Measurements from ENCODE around the gene GAGE13.
"Not testable (repeated sequence)": the region's sequence is repeated elsewhere in the genome, so short reads cannot be mapped to it uniquely, and the experiment has no call there.

GAGE13 gene

GRCh38 chrX:49310371-49310770 lies 21.0 kb upstream of the GAGE13 start:
- TF ChIP-seq POLR2AphosphoS5 (IDR thresholded peaks at IDR 0.05; ENCODE audit: low read depth, low read length), result no peak
- no peak for TF ChIP-seq SIN3A (IDR thresholded peaks at IDR 0.05; ENCODE audit: borderline replicate concordance, insufficient read depth, low read length)
- no peak for TF ChIP-seq TAF1 (IDR thresholded peaks at IDR 0.05; ENCODE audit: borderline replicate concordance, insufficient read depth, low read length)
- TF ChIP-seq FOXP2 (optimal IDR thresholded peaks at IDR 0.05; ENCODE audit: borderline replicate concordance, extremely low read depth, extremely low read length, insufficient read depth), result no peak

- TF ChIP-seq POLR2AphosphoS5 (IDR thresholded peaks at IDR 0.05; ENCODE audit: low read depth, low read length) (no peak), SIN3A (IDR thresholded peaks at IDR 0.05; ENCODE audit: borderline replicate concordance, insufficient read depth, low read length) (no peak), FOXP2 (optimal IDR thresholded peaks at IDR 0.05; ENCODE audit: borderline replicate concordance, extremely low read depth, extremely low read length, insufficient read depth) (no peak), TAF1 (IDR thresholded peaks at IDR 0.05; ENCODE audit: borderline replicate concordance, insufficient read depth, low read length) (no peak), REST (IDR thresholded peaks at IDR 0.05; ENCODE audit: insufficient read depth in 1 of 2, low read depth in 2 of 2, low read length in 2 of 2) (no peak)
Measured at GRCh38 chrX:49312176-49312575, 19.2 kb upstream of the GAGE13 start.

- no peak for TF ChIP-seq TAF1 (IDR thresholded peaks at IDR 0.05; ENCODE audit: borderline replicate concordance, insufficient read depth, low read length)
- no peak for TF ChIP-seq FOXP2 (optimal IDR thresholded peaks at IDR 0.05; ENCODE audit: borderline replicate concordance, extremely low read depth, extremely low read length, insufficient read depth)
- no peak for TF ChIP-seq POLR2AphosphoS5 (IDR thresholded peaks at IDR 0.05; ENCODE audit: low read depth, low read length)
- no peak for TF ChIP-seq REST (IDR thresholded peaks at IDR 0.05; ENCODE audit: insufficient read depth in 1 of 2, low read depth in 2 of 2, low read length in 2 of 2)
- TF ChIP-seq SIN3A (IDR thresholded peaks at IDR 0.05; ENCODE audit: borderline replicate concordance, insufficient read depth, low read length), result no peak
Measured at GRCh38 chrX:49316085-49316484, 15.3 kb upstream of the GAGE13 start.

GRCh38 chrX:49321737-49322136 lies 9.6 kb upstream of the GAGE13 start, which contains the start of gene GAGE12J:
Gene GAGE12J (plus strand): TSS chrX:49322037. CDS start chrX:49323194, 1,157 bp downstream.
- not testable (repeated sequence) for TF ChIP-seq FOXP2 (optimal IDR thresholded peaks at IDR 0.05; ENCODE audit: borderline replicate concordance, extremely low read depth, extremely low read length, insufficient read depth); TAF1 (IDR thresholded peaks at IDR 0.05; ENCODE audit: borderline replicate concordance, insufficient read depth, low read length); SIN3A (IDR thresholded peaks at IDR 0.05; ENCODE audit: borderline replicate concordance, insufficient read depth, low read length)
